Activated CD4-positive, alpha-beta T cell treated with anti-CD3 and anti-CD28 coated beads, Interleukin-2, amount 10 ng/mL, durations not matched to agents 7 days and 5 days (primary cell): ENCODE results near the gene ZMIZ1. TPM values are rescaled to one million over a fixed set of nuclear protein-coding genes. Genes with fewer than 3 reads are reported as not detected.
"Not testable (repeated sequence)": the region's sequence is repeated elsewhere in the genome, so short reads cannot be mapped to it uniquely, and the experiment has no call there.

ENCODE experiments used
- CTCF ChIA-PET: fragments of 350-600 bp; sonication (Branson Sonifier 250); formaldehyde crosslinking; loops from one replicate; lab custom pipeline; 2021; ENCODE audit warnings: antibody characterized with exemption; lab: Charles Lee
- POLR2A ChIA-PET: fragments of 350-600 bp; sonication (Branson Sonifier 250); formaldehyde crosslinking; loops from one replicate; lab custom pipeline; 2021; ENCODE audit warnings: antibody characterized with exemption; lab: Charles Lee
- DNase-seq: peaks from one replicate; pipeline ENCODE4 v3.0.0-alpha.2; 2020
- H3K27ac Mint-ChIP-seq: one replicate; pipeline ENCODE4 v1.8.0; 2021; ENCODE audit warnings: mild to moderate bottlenecking, moderate library complexity, mixed read lengths
- H3K27me3 Mint-ChIP-seq: one replicate; pipeline ENCODE4 v1.8.0; 2021; ENCODE audit warnings: mixed read lengths
- H3K36me3 Mint-ChIP-seq: one replicate; pipeline ENCODE4 v1.8.0; 2021; ENCODE audit warnings: low read depth, mixed read lengths
- H3K4me1 Mint-ChIP-seq: one replicate; pipeline ENCODE4 v1.8.0; 2021; ENCODE audit warnings: mixed read lengths
- H3K4me3 Mint-ChIP-seq: one replicate; pipeline ENCODE4 v1.8.0; 2021; ENCODE audit warnings: mild to moderate bottlenecking, moderate library complexity, mixed read lengths
- H3K9me3 Mint-ChIP-seq: one replicate; pipeline ENCODE4 v1.8.0; 2021; ENCODE audit warnings: mixed read lengths
- total RNA-seq, 2 experiments: library from RNA; stranded (reverse); gene quantifications; one replicate each; pipeline ENCODE4 v1.2.3, GENCODE V29; 2021

Gene ZMIZ1
- total RNA-seq, 2 experiments from 2014 or later: 27.8 to 31.5 TPM

- ChIA-PET POLR2A (no interaction called here), CTCF (no interaction called here)
- Mint-ChIP-seq H3K9me3 (no peaks in the 10 kb centered on the region), H3K4me1 (peaks cover 23% of the 10 kb centered on the region), H3K27ac (no peak overlapping the region), H3K4me3 (no peak overlapping the region), H3K36me3 (no peaks in the 10 kb centered on the region), H3K27me3 (peaks cover 4% of the 10 kb centered on the region)
- DNase-seq: no peak
Measured at GRCh38 chr10:79026341-79026761, 42.4 kb upstream of the ZMIZ1 start.

- DNase-seq: no peak
- Mint-ChIP-seq H3K4me3 (no peak overlapping the region), H3K9me3 (no peaks in the 10 kb centered on the region), H3K27me3 (peaks cover 4% of the 10 kb centered on the region), H3K36me3 (no peaks in the 10 kb centered on the region), H3K27ac (no peak overlapping the region), H3K4me1 (peaks cover 23% of the 10 kb centered on the region)
- ChIA-PET CTCF (no interaction called here), POLR2A (no interaction called here)
Measured at GRCh38 chr10:79026806-79027146, 42.0 kb upstream of the ZMIZ1 start.

GRCh38 chr10:79027147-79028055 lies 41.4 kb upstream of the ZMIZ1 start:
- Mint-ChIP-seq H3K36me3 (no peaks in the 10 kb centered on the region), H3K27ac (peak overlapping the region; percentile 57), H3K4me3 (no peak overlapping the region), H3K9me3 (no peaks in the 10 kb centered on the region), H3K27me3 (peaks cover 4% of the 10 kb centered on the region), H3K4me1 (peaks cover 23% of the 10 kb centered on the region)
- POLR2A ChIA-PET: no interaction called here
- CTCF ChIA-PET: interaction anchor here (2.1 kb wide), 1 partner anchor 10 kb away, joined by 5 read pairs; no protein-coding TSS in a partner anchor
- DNase-seq: no peak

- Mint-ChIP-seq H3K27me3 (peaks cover 4% of the 10 kb centered on the region), H3K4me3 (no peak overlapping the region), H3K9me3 (no peaks in the 10 kb centered on the region), H3K27ac (no peak overlapping the region), H3K4me1 (peaks cover 23% of the 10 kb centered on the region), H3K36me3 (no peaks in the 10 kb centered on the region)
- ChIA-PET POLR2A (no interaction called here), CTCF (interaction anchor here (0.9 to 2.1 kb wide), 3 partner anchors 10 to 204 kb away, joined by 3 to 5 read pairs (median 3); no protein-coding TSS in a partner anchor)
- no peak for DNase-seq
Measured at GRCh38 chr10:79028056-79028430, 40.7 kb upstream of the ZMIZ1 start.

GRCh38 chr10:79028451-79029010 lies 40.2 kb upstream of the ZMIZ1 start:
- Mint-ChIP-seq H3K9me3 (no peaks in the 10 kb centered on the region), H3K4me1 (peaks cover 23% of the 10 kb centered on the region), H3K27me3 (peaks cover 4% of the 10 kb centered on the region), H3K27ac (no peak overlapping the region), H3K4me3 (no peak overlapping the region), H3K36me3 (no peaks in the 10 kb centered on the region)
- DNase-seq: no peak
- ChIA-PET CTCF (interaction anchor here (0.9 to 2.1 kb wide), 3 partner anchors 9 to 204 kb away, joined by 3 to 5 read pairs (median 3); no protein-coding TSS in a partner anchor), POLR2A (no interaction called here)

- Mint-ChIP-seq H3K27me3 (peaks cover 4% of the 10 kb centered on the region), H3K27ac (peak overlapping the region; percentile 50), H3K9me3 (no peaks in the 10 kb centered on the region), H3K4me1 (peaks cover 23% of the 10 kb centered on the region), H3K4me3 (no peak overlapping the region), H3K36me3 (no peaks in the 10 kb centered on the region)
- DNase-seq: no peak
- ChIA-PET POLR2A (no interaction called here), CTCF (no interaction called here)
Measured at GRCh38 chr10:79029478-79030390, 39.0 kb upstream of the ZMIZ1 start.

GRCh38 chr10:79030705-79031104 lies 38.1 kb upstream of the ZMIZ1 start:
- no peak for DNase-seq
- Mint-ChIP-seq H3K4me3 (no peak overlapping the region), H3K9me3 (no peaks in the 10 kb centered on the region), H3K27ac (no peak overlapping the region), H3K36me3 (no peaks in the 10 kb centered on the region), H3K27me3 (peaks cover 4% of the 10 kb centered on the region), H3K4me1 (peaks cover 16% of the 10 kb centered on the region)
- POLR2A ChIA-PET: no interaction called here
- CTCF ChIA-PET: interaction anchor here (0.6 kb wide), 1 partner anchor 48 kb away, joined by 4 read pairs; no protein-coding TSS in a partner anchor

- no peak overlapping the region for H3K4me3 Mint-ChIP-seq
- DNase-seq: no peak
- POLR2A ChIA-PET: no interaction called here
- H3K36me3 Mint-ChIP-seq: no peaks in the 10 kb centered on the region
- no peaks in the 10 kb centered on the region for H3K9me3 Mint-ChIP-seq
- H3K27me3 Mint-ChIP-seq: peaks cover 4% of the 10 kb centered on the region
- H3K4me1 Mint-ChIP-seq: peaks cover 12% of the 10 kb centered on the region
- H3K27ac Mint-ChIP-seq: no peak overlapping the region
- CTCF ChIA-PET: interaction anchor here (0.8 kb wide), 1 partner anchor 33 kb away, joined by 3 read pairs; no protein-coding TSS in a partner anchor
Measured at GRCh38 chr10:79031723-79032122, 37.0 kb upstream of the ZMIZ1 start.

- Mint-ChIP-seq H3K27me3 (peaks cover 6% of the 10 kb centered on the region), H3K36me3 (no peaks in the 10 kb centered on the region), H3K27ac (peak overlapping the region; percentile 16), H3K4me1 (no peaks in the 10 kb centered on the region), H3K9me3 (no peaks in the 10 kb centered on the region), H3K4me3 (no peak overlapping the region)
- no peak for DNase-seq
- POLR2A ChIA-PET: no interaction called here
- CTCF ChIA-PET: no interaction called here
Measured at GRCh38 chr10:79034271-79034876, 34.4 kb upstream of the ZMIZ1 start.

- POLR2A ChIA-PET, H3K4me3 Mint-ChIP-seq, H3K9me3 Mint-ChIP-seq, H3K27ac Mint-ChIP-seq, DNase-seq, H3K36me3 Mint-ChIP-seq, H3K4me1 Mint-ChIP-seq: not testable (repeated sequence)
- peaks cover 12% of the 10 kb centered on the region for H3K27me3 Mint-ChIP-seq
- CTCF ChIA-PET: interaction anchor here (0.5 to 1.6 kb wide), 3 partner anchors 159 to 329 kb away, joined by 3 to 7 read pairs (median 4); no protein-coding TSS in a partner anchor
Measured at GRCh38 chr10:79036416-79036815, 32.4 kb upstream of the ZMIZ1 start.

- peaks cover 26% of the 10 kb centered on the region for H3K27me3 Mint-ChIP-seq
- POLR2A ChIA-PET: no interaction called here
- no peaks in the 10 kb centered on the region for H3K36me3 Mint-ChIP-seq
- H3K27ac Mint-ChIP-seq: no peak overlapping the region
- CTCF ChIA-PET: interaction anchor here (1.2 to 1.7 kb wide), 3 partner anchors 10 to 24 kb away, joined by 3 to 5 read pairs (median 5); no protein-coding TSS in a partner anchor
- peaks cover 13% of the 10 kb centered on the region for H3K4me1 Mint-ChIP-seq
- no peak overlapping the region for H3K4me3 Mint-ChIP-seq
- no peaks in the 10 kb centered on the region for H3K9me3 Mint-ChIP-seq
- DNase-seq: no peak
Measured at GRCh38 chr10:79038104-79038840, 30.5 kb upstream of the ZMIZ1 start.
